Loucy (cell line): ENCODE measurements around the gene CHI3L2.

Source experiments
- H2AFZ ChIP-seq: fragments of 200-600 bp; sonication (generic); 2 replicates; pipeline ENCODE4 v1.6.0; 2016; ENCODE audit warnings: antibody characterized with exemption, mild to moderate bottlenecking, low read length, moderate library complexity
- H3F3A ChIP-seq: fragments of 200-600 bp; 2 replicates; pipeline ENCODE4 v1.6.0; 2016; ENCODE audit warnings: antibody characterized with exemption, low read depth, mild to moderate bottlenecking
- H3K27me3 ChIP-seq: fragments of 200-600 bp; sonication (generic); 2 replicates; pipeline ENCODE4 v1.6.1; 2014; ENCODE audit warnings: low read length, mild to moderate bottlenecking; ENCODE audit not compliant: insufficient read depth, poor library complexity, severe bottlenecking
- H3K36me3 ChIP-seq: fragments of 200-600 bp; sonication (generic); 2 replicates; pipeline ENCODE4 v1.6.1; 2016; ENCODE audit warnings: low read length; ENCODE audit not compliant: insufficient read depth
- H3K4me1 ChIP-seq: fragments of 200-600 bp; sonication (generic); 2 replicates; pipeline ENCODE4 v1.5.1; 2014; ENCODE audit warnings: low read length, mild to moderate bottlenecking; ENCODE audit not compliant: insufficient read depth, poor library complexity, severe bottlenecking
- H3K4me2 ChIP-seq: fragments of 200-600 bp; sonication (generic); 2 replicates; pipeline ENCODE4 v1.6.0; 2014; ENCODE audit warnings: antibody characterized with exemption, low read length, low read depth, mild to moderate bottlenecking; ENCODE audit not compliant: poor library complexity, severe bottlenecking
- H3K4me3 ChIP-seq: fragments of 200-600 bp; sonication (generic); 2 replicates; pipeline ENCODE4 v1.5.1; 2014; ENCODE audit warnings: low read length, mild to moderate bottlenecking, mixed read lengths; ENCODE audit not compliant: poor library complexity, severe bottlenecking
- H3K79me2 ChIP-seq: fragments of 200-600 bp; sonication (generic); 2 replicates; pipeline ENCODE4 v1.6.1; 2014; ENCODE audit warnings: low read length; ENCODE audit not compliant: insufficient read depth
- H3K9ac ChIP-seq: fragments of 200-600 bp; sonication (generic); 2 replicates; pipeline ENCODE4 v1.6.0; 2014; ENCODE audit warnings: mild to moderate bottlenecking, low read depth, low read length, moderate library complexity; ENCODE audit not compliant: poor library complexity, severe bottlenecking
- H3K9me2 ChIP-seq: fragments of 200-600 bp; sonication (generic); replicated peaks from 2 replicates; pipeline ENCODE4 v1.6.1; 2016; ENCODE audit warnings: low read depth, low read length, mixed read lengths
- H3K9me3 ChIP-seq: fragments of 200-600 bp; sonication (generic); 2 replicates; pipeline ENCODE4 v1.6.1; 2014; ENCODE audit warnings: mild to moderate bottlenecking, antibody characterized with exemption, low read length, low read depth; ENCODE audit not compliant: insufficient read depth
- H4K20me1 ChIP-seq: fragments of 200-600 bp; sonication (generic); 2 replicates; pipeline ENCODE4 v1.6.0; 2014; ENCODE audit warnings: antibody characterized with exemption, low read length, mild to moderate bottlenecking; ENCODE audit not compliant: insufficient read depth, poor library complexity, severe bottlenecking
- EZH2phosphoT487 ChIP-seq: fragments of 200-600 bp; IDR thresholded peaks from 2 replicates; pipeline ENCODE4 v1.6.1; 2018; ENCODE audit warnings: antibody characterized with exemption, mild to moderate bottlenecking, moderate library complexity, borderline replicate concordance
- TF ChIP-seq, protein P1 (sequence below): fragments of 200-600 bp; sonication (generic); conservative IDR thresholded peaks from 2 replicates; pipeline ENCODE4 v1.5.1; 2014; ENCODE audit warnings: mild to moderate bottlenecking, antibody characterized with exemption, low read length

Gene CHI3L2

DNA sequence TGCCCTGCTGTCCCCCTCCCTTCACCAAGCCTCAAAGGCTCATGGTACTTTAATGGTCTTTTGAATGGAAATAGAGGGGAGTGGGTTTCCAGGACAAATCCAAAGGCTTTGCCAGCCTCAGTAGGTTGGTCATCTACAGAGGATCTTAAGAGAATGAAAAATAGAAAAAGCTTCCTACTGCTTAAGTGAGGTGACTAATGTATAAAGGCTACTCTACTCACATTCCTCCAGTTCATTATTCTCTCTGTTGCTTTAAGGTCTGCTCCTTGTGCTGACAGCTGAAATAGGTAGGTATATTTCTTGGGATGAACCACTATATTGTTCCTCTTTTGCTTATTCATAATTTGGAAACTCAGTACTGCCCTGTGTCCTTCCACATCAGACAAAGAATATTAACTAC is 52.8 kb downstream of the CHI3L2 start:
- no peak overlapping the region for H3K4me3 ChIP-seq
- TF ChIP-seq, protein P1, sequence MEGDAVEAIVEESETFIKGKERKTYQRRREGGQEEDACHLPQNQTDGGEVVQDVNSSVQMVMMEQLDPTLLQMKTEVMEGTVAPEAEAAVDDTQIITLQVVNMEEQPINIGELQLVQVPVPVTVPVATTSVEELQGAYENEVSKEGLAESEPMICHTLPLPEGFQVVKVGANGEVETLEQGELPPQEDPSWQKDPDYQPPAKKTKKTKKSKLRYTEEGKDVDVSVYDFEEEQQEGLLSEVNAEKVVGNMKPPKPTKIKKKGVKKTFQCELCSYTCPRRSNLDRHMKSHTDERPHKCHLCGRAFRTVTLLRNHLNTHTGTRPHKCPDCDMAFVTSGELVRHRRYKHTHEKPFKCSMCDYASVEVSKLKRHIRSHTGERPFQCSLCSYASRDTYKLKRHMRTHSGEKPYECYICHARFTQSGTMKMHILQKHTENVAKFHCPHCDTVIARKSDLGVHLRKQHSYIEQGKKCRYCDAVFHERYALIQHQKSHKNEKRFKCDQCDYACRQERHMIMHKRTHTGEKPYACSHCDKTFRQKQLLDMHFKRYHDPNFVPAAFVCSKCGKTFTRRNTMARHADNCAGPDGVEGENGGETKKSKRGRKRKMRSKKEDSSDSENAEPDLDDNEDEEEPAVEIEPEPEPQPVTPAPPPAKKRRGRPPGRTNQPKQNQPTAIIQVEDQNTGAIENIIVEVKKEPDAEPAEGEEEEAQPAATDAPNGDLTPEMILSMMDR = no peak
- no peak for TF ChIP-seq EZH2phosphoT487

DNA sequence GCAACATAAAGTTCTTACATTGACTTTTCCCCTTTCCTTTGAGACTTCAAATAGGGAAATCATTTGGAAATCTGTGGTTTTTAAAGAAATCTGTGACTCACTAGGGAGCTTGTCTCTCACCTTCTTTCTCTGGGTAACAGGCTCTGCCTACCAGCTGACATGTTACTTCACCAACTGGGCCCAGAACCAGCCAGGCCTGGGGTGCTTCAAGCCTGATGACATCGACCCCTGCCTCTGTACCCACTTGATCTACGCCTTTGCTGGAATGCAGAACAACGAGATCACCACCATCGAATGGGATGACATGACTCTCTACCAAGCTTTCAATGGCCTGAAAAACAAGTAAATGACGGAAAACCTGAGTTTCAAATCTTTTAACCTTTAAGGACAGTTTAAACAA is 53.9 kb downstream of the CHI3L2 start:
- Histone ChIP-seq H3K79me2 (no peaks in the 10 kb centered on the region), H3K9me2 (no peaks in the 10 kb centered on the region), H2AFZ (no peak overlapping the region), H3K36me3 (no peaks in the 10 kb centered on the region), H3K9me3 (no peaks in the 10 kb centered on the region), H3F3A (no peaks in the 10 kb centered on the region), H3K4me3 (no peak overlapping the region), H3K4me1 (no peaks in the 10 kb centered on the region), H3K9ac (no peak overlapping the region), H3K4me2 (no peak overlapping the region), H4K20me1 (no peaks in the 10 kb centered on the region), H3K27me3 (no peaks in the 10 kb centered on the region)
- TF ChIP-seq, protein P1 = no peak
- TF ChIP-seq EZH2phosphoT487 = no peak

More for the DNA sequence above, 52.8 kb downstream of the CHI3L2 start:
- no peaks in the 10 kb centered on the region for H3K27me3 ChIP-seq
- H2AFZ ChIP-seq = no peak overlapping the region
- H4K20me1 ChIP-seq = no peaks in the 10 kb centered on the region
- H3K79me2 ChIP-seq = no peaks in the 10 kb centered on the region
- H3K9me3 ChIP-seq = no peaks in the 10 kb centered on the region
- no peak overlapping the region for H3K9ac ChIP-seq
- H3K4me2 ChIP-seq = no peak overlapping the region
- H3F3A ChIP-seq = no peaks in the 10 kb centered on the region
- H3K9me2 ChIP-seq = no peaks in the 10 kb centered on the region
- no peaks in the 10 kb centered on the region for H3K4me1 ChIP-seq
- H3K36me3 ChIP-seq = no peaks in the 10 kb centered on the region

DNA sequence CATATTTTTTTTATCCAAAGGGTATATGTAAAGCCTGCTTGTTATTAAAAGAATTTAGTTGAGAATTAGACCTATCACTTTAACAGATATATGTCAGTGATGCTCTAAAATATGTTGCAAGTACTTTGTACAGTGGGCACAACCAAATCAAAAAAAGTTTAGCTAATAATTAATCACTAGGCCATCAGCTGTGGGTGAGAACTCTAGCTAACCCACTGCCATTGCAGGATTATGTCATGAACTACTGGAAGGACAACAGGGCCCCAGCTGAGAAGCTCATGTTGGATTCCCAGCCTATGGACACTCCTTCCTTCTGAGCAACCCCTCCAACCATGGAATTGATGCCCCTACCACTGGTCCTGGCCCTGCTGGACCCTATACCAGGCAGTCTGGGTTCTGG is 56.3 kb downstream of the CHI3L2 start:
- TF ChIP-seq EZH2phosphoT487 = no peak
- TF ChIP-seq, protein P1 = no peak
- H3K4me1 ChIP-seq = no peaks in the 10 kb centered on the region
- H2AFZ ChIP-seq = no peak overlapping the region
- no peaks in the 10 kb centered on the region for H3K36me3 ChIP-seq
- no peaks in the 10 kb centered on the region for H3K9me3 ChIP-seq
- H3K4me3 ChIP-seq = no peak overlapping the region
- no peaks in the 10 kb centered on the region for H4K20me1 ChIP-seq
- H3K27me3 ChIP-seq = no peaks in the 10 kb centered on the region
- H3F3A ChIP-seq = no peaks in the 10 kb centered on the region
- no peaks in the 10 kb centered on the region for H3K79me2 ChIP-seq
- H3K4me2 ChIP-seq = no peak overlapping the region
- no peak overlapping the region for H3K9ac ChIP-seq
- no peaks in the 10 kb centered on the region for H3K9me2 ChIP-seq
